T47D (cell line): Measurements from ENCODE around the gene RPL3.

Experiments used
- DNase-seq, 2 experiments: peaks; one replicate each; pipeline versions ENCODE4 v3.0.0 to v3.0.0-alpha.2; 2011 to 2012; ENCODE audit warnings: low read depth in 1 of 2, low spot score in 1 of 2
- JUND ChIP-seq: IDR thresholded peaks from 2 replicates; pipeline ENCODE4 v1.6.1; 2012; ENCODE audit warnings: low read depth
- in situ Hi-C: cut with HindIII; loops from 2 replicates; pipeline ENCODE4 v1.10.0; 2016; ENCODE audit warnings: low sequenced_read_pairs, low pct_unique_long_range_greater_than_20kb

Gene RPL3

DNA sequence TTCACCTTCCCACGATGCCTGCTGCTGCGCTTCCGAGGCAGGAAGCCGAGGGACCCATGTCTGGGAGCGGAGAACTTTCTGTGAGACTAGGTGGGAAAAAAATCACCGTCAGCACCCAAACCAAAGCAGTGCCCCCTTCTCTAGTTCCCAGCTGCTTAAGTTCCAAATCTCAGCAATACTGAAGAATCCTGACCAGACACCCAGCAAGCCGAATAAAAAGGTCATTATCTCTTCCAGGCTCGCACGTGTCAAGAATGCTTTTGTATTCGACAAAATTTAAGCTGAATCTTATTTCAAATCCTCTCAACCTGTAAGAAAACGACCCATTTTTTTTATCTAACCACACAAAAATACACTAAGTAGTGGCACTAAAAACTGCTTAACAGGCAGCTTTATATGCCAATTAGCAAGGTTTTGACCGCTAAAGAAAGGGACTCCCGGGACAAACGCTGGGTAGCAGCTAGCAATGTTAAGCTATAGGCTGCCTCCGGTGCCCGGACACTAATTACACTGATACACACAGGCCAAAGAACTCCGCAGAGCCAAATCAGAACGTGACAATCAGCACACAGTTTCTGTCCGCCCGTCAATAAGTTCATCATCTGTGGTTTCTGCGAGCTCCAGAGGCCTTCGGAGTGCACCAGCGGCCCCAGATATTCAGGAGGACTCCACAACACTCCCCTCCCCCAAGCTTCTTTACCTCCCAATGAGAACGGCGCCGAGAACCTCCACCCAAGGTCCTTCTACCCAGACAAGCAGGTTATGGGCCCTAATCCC, 728 bp downstream of the RPL3 start:
- DNase-seq = peak in 1 of 2 experiments; percentile 42
- in situ Hi-C loops = no loop called here
- no peak for TF ChIP-seq JUND

DNA sequence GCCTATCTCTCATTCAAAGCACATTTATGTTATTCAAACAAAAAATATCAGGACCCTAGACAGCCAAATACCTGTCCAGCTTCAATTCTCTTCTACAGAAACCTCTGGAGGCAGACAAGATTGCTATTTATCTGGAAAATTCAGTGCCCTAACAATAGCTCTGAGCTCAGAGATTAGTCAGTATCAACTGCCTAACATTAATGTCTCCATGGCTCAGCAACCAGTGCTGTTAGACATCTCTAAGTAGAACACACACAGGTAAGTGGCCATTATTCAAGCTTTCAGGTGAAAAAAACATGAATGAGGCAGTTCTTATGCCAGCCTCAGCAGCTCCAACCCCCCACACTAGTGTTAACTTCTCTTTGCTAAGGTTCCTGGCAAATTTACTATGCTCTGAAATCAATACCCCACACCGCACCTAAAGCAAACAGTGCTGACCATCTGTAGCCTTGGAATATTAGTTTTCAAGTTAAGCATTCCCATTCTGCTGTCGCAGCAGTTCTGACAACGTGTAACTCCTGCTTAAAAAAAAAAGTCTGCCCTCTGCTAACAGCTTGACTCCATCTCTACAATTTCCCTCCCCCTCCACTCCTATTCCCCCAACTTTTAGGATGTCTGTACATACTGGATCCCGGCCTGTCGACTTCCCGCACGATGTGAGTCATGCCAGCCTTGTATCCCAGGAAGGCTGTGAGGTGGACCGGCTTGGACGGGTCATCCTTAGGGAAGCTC, 1.5 kb downstream of the RPL3 start:
- in situ Hi-C loops = no loop called here
- DNase-seq = no peak

DNA sequence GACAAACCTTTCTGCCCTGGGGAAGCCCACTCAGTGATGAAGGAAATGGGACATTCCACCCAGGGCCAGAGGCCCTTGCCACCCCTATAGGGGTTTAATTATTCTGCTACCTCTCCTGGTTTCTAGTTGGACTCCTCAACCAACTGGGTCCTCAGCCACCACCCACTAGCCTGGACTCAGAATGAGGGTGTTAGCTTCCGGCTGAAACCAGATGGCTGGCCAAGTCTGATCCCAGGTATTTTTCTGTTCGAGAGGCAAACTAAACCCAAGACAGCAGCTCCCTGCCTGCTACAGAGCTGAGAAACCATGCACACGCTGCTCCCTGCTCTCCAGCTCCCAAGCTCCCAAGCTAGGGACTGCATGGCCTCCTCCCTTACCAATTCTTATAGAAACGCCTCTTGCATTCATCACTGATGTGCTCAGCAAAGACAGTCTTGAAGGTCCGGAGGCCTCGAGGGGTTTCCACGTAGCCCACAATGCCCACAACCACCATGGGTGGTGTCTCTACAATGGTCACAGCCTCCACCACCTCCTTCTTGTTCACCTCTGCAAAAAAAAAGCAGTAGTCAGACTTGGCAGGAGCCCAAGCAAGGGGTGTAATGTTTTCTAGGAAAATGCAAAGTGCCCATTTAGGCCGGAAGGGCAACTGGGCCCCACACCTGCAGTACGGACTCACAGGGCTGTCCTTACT, 2.2 kb downstream of the RPL3 start:
- TF ChIP-seq JUND = no peak
- in situ Hi-C loops = no loop called here
- no peak for DNase-seq

More for the DNA sequence above, 1.5 kb downstream of the RPL3 start:
- TF ChIP-seq JUND = no peak

DNA sequence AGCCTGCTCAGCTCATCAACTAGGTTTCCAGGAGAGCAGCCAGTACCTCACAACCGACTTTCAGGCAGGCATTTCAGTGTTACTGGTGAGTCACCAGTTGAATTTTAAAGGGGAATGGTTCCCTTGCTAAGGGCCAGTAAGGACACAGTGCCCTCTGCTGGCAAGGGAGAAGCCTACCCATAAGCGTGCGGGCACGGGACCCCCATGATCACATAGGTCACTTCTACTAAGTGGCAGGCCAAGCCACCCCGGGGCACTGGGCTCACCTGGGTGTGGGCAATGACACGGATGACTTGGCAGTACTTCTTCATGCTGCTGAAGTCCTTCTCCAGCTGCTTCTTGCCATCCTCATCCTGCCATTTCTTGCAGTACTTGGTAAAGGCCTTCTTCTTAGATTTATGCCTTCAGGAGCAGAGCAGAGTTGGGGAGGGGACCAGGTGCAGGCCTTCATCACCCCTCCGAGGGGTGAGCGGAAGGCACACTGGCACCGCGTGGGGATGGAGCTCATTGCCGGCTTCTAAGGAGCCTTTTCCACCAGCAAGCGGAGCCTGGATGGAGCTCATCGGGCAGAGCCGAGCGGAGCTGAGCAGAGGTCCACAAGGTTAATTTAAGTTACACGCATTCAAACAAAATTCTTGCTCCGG, 2.9 kb downstream of the RPL3 start:
- no peak for TF ChIP-seq JUND
- peak in 1 of 2 experiments; percentile 87 for DNase-seq
- in situ Hi-C loops = no loop called here

DNA sequence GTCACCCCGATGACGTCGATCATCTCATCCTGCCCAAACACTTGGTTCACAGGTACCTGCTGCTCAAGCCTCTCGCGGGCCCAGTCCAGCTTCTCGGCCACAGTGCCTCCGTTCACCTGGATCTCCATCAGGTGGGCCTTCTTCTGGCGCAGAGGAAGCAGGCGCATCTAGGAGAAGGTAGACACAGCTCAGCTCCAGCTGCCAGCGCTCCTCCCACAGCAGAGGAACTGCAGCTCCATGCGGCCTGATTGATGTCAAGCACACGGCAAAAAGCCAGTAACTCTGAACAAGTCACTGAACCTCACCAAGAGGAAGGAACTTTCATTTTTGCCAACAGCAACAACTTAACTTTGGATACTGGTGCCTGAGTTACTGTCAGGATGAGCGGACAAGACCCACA, 4.0 kb downstream of the RPL3 start:
- in situ Hi-C loops = no loop called here
- no peak for TF ChIP-seq JUND
- no peak for DNase-seq

DNA sequence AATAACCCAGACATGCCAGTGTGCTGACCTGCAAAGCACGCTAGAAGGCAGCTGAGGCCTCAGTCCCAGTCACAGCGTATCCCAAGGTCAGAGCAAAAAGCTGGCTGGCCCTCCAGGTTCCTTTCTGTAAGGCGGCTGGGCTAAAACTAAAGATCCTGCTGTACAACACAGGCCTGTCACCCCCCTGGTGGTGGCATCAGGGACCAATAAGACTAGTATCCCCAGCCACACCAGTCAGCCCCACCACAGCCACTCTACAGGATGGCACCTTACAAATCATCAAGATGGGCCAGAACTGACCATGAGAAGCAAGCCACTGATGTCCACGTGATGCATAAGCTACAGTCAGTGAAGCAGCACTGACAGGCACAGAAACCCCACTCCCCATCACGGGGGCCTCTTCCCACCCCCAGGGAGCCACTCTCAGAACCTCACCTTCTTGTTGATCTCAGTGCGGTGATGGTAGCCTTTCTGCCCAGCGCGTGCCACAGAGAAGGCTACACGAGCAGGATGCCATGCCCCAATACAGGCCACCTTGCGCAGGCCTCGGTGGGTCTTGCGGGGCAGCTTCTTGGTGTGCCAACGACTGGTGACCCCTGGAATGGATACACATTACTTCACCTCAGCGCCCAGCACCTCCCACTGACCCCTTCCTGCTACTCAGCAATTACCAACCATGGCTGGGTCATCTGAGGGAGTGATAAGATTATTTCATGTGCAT, 5.0 kb downstream of the RPL3 start:
- in situ Hi-C loops = no loop called here
- DNase-seq = no peak
- TF ChIP-seq JUND = no peak

DNA sequence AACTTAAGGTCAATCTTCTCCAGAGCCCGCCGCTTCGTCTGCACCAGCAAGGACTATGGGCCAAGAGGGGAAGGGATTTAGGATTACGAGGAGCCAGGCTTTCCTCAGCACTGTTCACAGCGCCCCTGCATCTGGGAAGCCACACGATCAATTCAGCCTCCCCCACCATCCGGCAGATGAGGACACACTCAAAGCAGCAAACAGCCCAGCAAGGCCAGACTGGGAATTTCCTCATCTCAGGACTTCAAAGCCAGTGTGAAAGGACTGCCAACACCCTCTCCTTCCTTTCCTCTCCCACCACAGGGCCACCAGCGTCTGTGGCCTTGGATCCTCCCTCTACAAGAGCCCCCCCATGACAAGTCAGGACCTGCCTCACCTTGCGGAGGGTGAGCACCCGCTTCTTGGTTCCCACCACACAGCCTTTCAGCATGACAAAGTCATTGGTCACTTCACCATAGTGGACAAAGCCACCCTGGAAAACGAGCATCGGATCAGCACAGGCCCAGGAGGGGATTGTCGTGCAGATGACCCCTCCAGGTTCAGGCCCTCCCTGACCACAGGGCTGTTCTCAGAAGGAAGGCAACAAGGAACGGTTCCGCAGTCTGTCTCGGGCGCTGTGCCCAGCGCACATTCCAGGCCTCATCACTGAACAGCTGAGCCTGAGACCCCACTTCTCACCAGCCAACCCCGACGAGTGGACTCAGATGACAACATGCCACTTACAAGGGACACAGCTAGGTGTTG, 6.0 kb downstream of the RPL3 start:
- TF ChIP-seq JUND = no peak
- in situ Hi-C loops = no loop called here
- DNase-seq = no peak

DNA sequence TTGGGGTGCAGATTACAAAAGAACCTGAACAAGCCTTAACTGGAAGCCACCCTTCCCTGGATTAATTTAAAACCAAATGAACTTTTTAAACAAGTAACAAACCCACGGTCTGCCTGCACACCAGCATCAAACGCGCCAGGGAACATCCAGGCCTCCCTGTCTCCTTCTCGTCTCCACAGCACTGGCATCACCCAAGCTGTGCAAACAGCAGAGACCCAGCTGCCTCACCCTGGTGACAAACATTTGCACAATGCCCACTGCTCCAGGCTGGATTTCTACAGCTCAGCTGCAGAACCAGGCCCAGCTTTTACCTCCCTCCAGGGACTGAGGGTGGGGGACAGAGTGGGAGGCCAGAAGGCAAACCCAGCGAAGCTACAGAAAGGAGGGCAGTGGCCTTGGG, 7.0 kb downstream of the RPL3 start:
- DNase-seq = no peak
- TF ChIP-seq JUND = no peak
- in situ Hi-C loops = no loop called here

DNA sequence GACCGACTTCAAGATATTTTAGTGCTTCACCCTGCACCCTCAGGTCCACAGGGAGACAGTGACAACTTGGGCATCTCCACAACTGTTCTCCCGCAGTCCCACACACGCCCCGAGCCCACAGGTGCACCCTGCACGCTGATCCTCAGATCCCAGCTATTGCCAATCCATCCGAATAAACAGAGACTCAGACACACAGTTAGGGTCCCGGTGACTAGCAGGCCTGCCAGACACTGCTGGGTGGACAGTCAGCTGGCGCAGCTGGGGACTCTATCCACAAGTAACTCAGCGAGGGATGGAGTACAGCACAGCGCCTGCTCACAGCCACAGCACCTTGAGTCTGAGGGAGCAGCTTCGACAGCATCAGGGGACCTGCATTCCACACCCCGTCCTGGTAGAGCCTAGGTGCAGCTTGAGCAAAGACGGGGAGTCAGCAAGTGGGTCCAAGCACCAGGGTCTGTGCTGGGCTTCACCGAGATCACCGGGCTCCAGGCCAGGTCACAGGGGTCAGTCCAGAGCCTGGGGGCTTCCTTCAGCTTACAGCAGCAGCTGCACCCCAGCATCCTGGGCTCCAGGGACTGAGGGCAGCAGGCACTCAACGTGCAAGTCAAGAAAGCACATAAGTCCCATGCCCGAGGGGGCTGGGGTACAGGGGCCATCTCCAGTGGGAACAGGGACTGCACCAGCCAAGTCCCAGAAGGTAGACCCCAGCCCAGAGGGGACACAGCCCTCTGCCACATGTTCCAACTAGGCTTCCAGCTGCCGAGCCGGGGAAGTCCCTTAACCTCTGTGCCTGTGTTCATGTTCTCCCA, 7.6 kb downstream of the RPL3 start:
- in situ Hi-C loops = no loop called here
- no peak for TF ChIP-seq JUND
- DNase-seq = no peak

DNA sequence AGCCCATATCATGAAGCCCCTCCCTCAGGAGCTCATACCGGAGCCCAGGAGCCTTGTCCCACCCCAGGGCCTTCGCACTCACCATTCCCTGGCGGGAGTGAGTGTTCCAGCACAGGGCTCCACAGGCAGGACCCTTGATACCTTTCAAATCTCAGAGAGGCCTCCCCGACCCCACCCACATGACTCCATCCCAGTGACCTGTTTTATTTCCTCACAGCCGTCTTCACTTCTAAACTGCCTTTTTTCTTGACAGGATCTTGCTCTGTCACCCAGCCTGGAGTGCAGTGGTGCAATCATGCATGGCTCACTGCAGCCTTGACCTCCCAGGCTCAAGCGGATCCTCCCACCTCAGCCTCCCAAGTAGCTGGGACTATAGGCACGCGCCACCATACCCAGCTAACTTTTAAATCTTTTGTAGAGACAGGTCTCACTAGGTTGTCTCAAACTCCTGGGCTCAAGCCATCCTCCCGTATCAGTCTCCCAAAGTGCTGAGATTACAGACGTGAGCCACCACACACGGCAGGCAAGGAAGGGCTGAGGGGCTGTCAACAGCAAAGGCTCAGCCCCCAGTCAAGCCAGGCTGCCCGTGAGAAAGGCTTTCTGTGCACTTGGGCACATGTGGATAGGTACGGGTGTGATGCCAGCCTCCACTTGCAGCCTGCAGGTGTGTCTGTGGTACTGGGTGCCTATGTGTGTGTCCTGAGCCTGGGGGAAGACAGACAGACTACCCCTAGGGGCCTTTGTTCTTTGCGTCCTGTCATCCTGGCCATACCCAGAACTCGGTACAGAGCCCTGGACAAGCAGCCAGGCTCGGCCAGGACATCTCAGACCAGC, 9.3 kb downstream of the RPL3 start:
- no peak for TF ChIP-seq JUND
- in situ Hi-C loops = no loop called here
- no peak for DNase-seq
